Occipital lobe (tissue), 2 donors: ENCODE measurements around the gene NOC2L. TPM values are rescaled to one million over a fixed set of nuclear protein-coding genes. Genes with fewer than 3 reads are reported as not detected.

Source experiments
- DNase-seq: peaks from one replicate; lab custom pipeline; 2025; lab: John Stamatoyannopoulos, UW
- total RNA-seq: library from RNA; depleted of rRNA; stranded (reverse); fragments of >200 nt; gene quantifications from one replicate; pipeline ENCODE4 v1.2.3, GENCODE V29; 2014

Gene NOC2L
- total RNA-seq, 1 donor from 2014 or later: 52.7 TPM

DNA sequence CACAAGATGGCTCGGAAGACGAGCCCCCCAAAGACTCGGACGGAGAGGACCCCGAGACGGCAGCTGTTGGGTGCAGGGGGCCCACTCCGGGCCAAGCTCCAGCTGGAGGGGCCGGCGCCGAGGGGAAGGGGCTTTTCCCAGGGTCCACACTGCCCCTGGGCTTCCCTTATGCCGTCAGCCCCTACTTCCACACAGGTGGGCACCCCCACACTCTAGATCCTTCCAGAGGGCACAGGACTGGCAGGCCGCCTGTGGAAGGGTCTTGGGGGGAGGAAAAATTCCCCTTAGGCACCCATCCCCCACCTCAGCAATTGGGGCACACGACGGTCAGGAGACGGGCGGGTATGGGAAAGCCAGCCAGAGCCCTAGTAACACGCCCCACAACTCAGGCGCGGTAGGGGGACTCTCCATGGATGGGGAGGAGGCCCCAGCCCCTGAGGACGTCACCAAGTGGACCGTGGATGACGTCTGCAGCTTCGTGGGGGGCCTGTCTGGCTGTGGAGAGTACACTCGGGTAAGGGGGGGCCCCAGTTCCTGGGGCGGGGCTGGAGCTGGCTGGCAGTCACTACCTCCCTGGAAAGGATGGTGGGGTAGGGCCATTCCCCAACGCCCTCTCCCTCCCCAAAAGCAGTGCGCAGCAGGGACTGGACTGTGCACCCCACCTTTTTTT, 16.1 kb downstream of the NOC2L start:
- DNase-seq: no peak

DNA sequence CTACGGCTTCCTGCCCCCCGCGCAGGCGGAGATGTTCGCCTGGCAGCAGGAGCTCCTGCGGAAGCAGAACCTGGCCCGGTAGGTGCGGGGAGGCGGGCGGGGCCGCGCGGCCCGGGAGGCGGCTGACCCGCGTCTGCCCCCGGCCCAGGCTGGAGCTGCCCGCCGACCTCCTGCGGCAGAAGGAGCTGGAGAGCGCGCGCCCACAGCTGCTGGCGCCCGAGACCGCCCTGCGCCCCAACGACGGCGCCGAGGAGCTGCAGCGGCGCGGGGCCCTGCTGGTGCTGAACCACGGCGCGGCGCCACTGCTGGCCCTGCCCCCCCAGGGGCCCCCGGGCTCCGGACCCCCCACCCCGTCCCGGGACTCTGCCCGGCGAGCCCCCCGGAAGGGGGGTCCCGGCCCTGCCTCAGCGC, 16.6 kb downstream of the NOC2L start:
- no peak for DNase-seq

DNA sequence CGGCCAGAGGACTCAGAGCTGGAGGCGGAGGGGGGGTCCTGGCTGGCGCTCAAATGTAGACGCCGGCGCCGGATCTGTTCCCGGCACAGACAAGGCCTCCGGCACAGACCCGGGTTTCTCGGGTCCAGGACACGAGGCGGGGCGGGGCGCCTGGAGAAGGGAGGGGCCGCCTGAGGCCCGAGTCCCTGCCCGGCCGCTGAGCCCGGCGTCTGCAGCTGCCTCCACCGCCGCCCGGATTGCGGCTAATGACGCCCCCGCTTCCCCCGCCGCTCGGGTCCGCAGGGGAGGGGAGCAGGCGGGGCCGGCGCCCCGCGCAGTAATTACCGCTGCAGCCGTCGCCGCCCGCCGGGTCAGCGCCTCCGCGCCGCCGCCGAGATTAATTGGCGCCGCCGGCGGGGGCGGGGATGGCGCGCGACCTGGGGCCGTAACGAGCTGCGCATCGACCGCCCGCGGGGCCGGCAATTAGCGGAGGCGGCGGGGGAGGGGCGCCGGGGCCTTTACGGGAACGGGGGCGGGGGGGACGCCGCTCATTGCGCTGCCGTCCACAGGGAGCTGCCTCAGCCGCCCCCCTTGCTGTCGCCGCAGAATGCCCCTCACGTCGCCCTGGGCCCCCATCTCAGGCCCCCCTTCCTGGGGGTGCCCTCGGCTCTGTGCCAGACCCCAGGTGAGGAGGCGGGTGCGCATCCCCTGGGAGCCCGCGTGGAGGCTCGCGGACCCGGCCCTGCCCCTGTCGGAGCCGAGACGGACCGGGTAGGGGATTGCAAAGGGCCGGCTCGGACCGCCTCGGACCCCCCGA, 17.3 kb downstream of the NOC2L start:
- DNase-seq: no peak

DNA sequence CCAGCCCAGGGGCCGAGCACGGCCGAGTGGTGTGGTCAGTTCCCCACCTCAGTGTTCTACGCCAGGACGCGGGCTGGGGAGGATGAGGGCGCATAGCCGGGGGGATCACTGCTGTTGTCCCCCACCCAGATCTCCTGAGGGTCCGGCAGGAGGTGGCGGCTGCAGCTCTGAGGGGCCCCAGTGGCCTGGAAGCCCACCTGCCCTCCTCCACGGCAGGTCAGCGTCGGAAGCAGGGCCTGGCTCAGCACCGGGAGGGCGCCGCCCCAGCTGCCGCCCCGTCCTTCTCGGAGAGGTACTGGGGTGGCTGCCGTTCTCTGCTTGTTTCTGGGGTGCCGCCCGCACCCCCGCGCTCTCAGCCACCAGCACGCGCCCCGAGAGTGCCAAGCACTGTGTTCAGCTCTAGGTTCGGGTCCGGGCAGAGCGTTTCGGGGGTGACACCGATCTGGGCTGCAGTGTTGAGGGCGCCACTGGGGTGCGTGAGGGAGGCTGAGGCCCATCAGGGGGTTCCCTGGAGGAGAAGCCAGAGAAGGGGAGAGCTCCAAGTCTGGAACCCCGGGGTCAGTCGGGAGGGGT, 18.0 kb downstream of the NOC2L start:
- no peak for DNase-seq

DNA sequence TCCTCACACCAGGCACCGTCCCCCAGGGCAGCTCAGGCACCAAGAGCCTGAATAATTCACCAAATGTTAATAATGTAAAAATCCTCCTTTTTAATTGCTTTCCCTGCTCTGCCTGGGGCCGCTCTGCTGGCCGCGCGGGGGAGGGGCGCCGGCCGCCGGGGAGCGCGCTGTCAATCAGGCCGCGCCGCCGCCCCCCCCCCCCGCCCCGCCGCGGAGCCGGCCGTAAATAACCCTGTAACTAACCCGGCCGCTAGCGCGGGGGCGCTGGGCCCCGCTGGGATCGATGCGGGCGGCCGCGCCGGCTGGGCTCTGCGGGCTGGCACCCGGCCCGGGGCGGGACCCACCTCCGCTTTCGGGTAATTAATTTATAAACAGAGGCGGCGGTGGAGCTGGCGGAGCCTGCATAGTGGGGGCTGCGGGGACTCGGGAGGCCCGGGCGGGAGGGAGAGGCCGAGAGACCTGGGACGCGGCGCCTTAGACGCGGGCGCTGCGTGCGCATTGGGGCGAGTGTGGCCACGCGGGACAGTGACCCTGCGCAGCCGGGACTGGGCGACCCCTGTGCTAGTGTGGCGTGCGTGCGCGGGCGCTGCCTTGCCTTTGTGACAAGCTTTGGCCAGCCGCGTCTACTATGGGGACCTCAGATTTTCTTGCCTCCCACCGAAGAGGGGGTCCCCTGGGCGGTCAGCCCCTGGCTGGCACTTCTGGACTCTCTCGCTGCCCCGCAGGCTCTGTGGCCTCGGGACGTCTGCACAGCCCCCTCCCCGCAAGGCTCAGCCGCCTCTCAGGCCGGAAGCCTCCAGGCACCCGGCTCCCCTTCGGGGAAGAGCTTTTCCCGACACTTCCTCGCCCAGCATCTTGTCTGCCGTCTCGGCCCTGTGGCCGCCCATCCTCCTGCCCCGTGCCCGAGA, 18.7 kb downstream of the NOC2L start:
- DNase-seq: peak; percentile 13

DNA sequence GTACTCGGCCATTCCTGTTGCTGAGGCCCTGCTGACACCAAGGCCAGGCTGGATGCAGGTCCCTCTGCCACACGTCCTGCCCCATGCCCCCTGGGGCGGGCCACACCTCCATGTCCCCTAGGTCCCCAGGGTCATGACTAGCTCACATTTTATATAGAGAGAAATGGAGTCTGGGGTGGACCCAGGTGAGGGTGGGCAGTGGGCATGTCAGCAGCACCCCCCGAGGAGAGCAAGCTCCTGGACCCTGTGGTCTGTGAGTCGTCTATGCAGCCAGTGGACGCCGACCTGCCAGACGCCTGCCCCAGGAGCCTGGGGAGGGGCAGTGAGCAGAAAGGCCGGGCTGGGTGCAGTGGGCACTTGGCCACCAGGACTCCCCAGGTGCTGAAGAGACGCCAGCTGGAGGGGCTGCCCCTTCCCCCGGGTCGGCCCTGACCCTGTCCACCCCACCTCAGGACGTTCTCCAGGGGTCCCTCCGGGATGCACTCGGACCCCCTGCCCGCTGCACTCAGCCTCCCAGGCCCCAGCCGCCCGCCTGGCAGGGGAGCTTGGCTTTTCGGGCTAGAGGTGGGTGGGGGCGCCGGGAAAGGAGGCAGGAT, 19.4 kb downstream of the NOC2L start:
- DNase-seq: no peak

DNA sequence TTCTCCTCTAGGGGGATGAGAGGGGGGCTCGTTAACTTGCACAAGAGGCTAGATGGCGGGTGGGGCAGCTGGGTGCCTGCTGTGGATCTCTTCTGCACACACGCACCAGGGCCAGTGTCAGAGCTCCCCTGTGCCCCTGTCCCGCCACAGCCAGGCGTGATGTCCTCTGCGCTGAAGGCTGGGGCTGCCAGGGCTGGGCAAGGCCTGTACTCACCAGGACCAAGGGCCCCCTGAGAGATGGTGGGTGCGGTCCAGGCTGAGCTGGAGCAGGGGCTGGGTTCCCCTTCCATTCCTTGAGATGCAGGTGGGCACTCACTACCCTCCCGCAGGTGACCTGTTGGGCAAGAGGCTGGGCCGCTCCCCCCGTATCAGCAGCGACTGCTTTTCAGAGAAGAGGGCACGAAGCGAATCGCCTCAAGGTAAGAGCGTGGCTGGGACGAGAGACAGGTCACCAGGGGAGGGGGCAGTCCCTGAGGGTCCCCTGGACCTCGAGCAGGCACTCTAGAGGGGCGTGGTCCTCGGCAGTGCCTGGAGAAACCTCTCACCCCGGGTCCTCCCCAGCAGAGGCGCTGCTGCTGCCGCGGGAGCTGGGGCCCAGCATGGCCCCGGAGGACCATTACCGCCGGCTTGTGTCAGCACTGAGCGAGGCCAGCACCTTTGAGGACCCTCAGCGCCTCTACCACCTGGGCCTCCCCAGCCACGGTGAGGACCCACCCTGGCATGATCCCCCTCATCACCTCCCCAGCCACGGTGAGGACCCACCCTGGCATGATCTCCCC, 20.2 kb downstream of the NOC2L start:
- no peak for DNase-seq

DNA sequence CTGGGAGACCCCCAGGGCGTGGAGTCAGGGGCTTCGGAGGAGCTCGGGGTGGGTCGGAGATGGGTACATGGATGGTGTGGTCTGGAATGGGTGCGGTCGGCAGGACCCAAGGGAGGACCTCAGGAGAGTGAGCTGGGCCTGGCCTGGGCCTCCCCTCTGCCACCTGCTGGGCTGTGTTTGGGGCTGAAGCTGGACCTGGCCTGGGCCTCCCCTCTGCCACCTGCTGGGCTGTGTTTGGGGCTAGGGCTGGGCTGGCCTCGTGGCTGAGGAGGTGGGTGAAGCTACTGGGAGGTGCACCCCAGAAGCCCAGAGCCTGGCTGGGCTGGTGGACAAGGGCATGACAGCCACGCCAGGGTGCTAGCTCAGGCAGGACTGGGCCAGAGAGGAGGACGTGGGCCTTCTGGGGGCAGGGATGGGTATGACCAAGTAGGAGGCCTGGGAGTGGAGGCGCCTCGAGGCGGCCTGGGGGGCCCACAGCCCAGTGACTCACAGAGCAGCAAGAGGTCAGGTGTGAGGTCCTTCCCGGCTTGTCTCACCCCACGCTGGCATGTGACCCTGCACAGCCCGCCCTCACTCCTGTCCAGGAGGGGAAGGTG, 20.9 kb downstream of the NOC2L start:
- no peak for DNase-seq

DNA sequence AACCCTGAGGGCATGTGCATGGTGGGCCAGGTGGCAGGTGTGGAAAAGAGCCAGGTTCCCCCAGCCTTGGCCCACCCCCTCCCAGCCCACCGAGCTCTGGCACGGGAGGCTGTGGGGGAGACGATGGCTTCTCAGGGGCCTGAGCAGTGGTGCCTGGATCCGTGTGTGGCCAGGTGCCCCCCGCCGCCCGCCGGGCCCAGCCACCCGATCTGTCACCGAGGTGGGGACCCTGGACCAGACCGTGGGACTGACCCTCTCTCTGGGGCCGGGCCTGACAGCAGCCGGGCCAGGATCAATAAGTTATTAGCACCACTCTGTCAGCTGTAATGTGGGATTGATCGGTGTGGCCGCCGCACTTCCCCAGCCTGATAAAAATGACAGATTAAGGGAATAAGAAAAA, 21.5 kb downstream of the NOC2L start:
- DNase-seq: no peak

DNA sequence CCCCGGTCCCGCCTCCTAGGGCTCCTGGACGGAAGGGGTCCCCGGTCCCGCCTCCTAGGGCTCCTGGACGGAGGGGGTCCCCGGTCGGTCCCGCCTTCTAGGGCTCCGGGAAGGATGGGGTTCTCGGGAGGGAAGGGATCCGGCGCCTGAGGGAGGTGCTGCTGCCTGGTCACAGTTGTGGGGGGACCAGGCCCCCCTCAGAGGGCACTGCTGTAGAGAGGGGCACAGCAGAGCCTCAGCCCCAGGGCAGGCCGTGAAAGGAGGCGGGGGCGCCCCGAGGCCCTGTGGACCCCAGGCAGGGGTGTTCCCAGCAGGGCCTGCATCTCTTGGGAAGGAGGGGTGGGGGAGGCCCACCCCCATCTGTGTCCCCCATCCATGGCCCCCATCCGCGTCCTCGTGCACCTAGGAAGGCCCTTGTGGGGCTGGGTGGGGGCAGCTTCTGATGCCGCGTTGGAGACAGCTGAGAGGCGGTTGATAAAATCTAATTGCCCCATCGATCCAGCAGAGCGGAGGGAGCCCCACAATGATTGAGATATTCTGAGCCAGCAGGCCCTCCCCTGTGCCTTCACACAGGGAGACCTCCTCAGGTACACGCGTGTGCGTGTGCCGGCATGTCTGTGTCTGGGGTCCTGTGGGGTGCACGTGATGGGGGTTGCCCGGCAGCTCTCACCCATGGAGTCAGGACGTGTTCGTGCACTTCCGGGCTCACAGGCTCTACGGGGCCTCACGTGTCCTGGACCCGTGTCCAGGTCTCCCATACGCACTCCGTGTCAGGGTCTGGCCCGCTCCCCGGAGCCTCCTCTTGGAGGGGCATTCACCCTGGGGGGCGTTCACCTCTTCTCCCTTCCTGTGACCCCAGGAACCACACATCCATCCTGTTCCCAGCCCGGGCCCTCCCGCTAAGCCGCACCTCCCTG, 22.4 kb downstream of the NOC2L start:
- DNase-seq: no peak

DNA sequence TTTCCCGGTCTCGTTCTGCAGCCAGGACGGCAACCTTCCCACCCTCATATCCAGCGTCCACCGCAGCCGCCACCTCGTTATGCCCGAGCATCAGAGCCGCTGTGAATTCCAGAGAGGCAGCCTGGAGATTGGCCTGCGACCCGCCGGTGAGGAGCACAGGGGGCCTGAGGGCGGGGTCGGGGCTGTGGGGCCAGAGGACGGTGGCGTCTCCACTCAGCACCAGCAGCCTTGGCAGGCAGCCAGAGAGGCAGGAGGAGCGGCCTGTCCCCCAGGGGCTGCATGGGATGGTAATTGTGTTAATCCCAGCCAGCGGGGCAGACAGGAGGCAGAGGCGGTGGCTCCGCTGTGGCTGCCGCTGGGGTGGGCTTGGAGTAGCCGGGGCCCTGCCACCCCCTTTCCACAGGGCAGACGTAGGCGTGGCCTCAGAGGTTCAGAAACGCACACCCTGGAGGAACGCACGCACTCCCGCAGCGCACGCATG, 23.3 kb downstream of the NOC2L start:
- no peak for DNase-seq

DNA sequence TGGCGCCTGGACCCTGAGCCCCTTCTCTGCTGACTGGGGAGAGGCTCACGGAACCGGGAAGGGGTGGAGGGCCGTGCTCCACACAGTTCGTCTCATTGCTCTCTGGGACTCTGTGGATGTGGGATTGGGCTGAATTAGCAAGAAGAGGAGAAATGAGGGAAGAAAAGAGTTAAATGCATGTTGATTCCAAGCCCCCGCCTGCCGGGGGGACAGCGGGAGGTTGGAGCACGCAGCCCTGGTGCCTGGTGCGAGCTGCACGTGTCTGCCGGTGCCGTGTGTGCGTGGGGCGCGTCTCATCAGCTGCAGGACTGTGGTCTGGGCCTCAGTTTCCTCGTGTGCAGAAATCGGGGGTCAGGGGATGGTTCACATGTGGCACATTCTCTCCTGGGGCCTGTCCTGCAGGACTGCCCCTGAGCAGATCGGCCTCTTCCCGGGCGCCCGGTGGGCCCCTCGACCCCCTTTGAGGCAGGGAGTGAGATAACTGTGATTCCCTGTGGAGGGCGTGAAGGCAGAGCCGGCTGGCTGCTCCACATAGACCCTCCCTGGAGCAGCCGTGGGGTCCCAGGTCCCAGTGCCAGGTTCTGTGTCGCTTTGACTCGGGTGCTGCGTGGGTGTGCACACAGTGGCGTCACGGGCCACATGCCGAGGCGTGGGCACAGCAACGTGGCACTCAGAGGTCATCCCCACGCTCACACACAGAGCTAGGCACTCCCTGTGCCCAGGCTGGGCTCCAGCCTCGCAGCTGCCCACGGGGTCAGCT, 23.9 kb downstream of the NOC2L start:
- no peak for DNase-seq

DNA sequence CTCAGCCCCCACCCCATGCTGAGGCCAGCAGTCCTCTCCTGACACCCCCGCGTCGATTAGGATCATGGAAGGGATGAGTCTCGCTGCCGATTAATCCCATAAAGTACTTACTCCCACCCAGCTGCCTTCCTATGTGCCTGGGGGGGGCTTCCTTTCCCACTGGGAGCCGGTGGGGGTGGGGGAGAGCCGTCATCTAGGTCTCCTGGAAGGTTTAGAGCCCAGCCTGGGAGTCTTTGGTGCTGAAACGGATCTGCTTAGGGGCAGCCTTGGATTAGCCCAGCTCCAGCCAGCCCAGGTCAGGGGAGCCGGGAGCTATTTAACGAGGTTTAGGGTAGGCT, 25.5 kb downstream of the NOC2L start:
- DNase-seq: no peak

DNA sequence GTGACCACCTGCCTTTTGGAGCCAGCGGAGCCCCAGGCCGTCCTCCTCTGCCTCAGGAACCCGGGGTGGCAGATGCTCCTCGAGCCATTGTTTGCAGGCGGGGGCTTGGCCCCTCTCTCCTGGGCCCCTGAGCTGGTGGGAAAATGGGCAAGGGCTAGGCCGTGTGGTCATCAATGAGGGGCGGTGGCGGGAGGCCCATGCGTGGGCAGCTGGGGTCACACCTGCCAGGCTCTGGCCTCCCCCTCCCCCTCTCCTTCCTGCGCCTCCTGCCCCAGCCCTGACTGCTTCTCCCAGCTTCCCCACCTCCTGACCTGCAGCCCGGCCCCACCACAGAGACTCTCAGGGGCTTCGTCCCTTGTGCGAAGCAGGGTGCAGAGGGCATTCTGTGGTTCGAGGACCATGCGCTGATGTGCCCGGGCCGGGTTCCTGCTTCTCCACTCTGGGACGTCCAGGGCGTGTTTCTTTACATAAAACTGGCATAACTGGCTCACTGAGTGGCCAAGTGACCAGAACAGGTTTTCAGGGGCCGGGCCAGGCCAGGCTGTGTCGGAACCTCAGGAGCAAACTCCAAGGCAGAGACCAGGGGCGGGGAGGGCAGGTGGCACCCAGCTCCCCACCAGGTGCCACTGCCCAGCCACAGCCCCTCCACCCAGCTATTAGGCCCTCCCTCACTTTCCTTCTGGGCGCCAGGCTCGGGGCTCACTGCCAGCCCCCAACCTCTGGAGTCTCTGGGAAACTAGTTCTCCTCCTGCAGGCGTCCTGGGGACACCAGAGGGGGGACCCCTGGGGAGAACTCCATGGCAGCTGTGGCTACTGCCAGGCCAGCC, 26.1 kb downstream of the NOC2L start:
- no peak for DNase-seq

DNA sequence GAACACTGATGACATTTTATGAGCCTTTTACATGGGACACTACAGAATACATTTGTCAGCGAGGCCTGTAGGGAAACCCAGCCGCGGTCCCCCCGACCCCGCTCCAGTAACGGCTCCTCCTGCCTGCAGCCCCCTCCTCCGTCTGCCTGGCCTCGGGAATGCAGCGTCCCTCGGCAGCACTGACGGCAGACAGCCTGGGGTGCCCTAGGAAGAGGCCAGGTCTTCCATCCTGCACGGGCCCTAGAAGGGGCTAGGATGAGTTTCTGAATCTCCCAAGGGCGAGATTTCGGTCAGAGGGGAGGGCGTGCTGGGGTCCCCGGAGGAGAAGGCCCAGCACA, 26.9 kb downstream of the NOC2L start:
- DNase-seq: no peak

DNA sequence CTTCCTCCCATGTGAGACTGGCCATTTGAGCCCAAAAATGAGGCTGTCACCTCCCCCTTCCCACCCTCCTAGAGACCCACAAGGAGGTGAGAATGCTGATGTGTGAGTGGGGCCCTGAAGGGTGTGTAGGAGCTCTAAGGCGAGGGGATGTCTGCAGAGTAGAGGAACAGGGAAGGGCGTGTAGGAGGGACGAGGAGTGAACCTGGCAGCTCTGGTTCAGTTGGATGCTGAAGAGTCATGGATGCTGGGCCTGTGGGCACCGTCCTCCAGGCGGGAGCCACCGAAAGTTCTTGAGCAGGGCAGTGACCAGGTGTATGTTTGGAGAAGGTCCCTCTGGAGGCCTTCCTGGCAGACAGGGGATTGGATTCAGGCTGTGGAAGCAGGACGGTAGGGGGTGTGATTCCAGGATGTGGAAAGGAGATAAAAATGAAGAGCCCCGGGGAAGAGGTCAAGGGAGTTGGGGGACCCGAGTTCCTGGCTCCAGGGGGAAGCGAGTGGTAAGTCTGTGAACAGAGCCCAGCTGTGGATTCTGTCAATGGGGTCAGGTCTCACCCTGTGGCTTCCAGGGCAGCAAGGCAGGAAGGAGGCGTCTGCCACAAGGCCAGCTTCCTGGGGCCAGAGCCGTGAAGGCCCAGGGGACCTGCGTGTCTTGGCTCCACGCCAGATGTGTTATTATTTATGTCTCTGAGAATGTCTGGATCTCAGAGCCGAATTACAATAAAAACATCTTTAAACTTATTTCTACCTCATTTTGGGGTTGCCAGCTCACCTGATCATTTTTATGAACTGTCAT, 27.5 kb downstream of the NOC2L start:
- DNase-seq: no peak
